ENCODE data around the gene WEE2.
"Not testable (repeated sequence)": the region's sequence is repeated elsewhere in the genome, so short reads cannot be mapped to it uniquely, and the experiment has no call there.

The WEE2 gene

DNA sequence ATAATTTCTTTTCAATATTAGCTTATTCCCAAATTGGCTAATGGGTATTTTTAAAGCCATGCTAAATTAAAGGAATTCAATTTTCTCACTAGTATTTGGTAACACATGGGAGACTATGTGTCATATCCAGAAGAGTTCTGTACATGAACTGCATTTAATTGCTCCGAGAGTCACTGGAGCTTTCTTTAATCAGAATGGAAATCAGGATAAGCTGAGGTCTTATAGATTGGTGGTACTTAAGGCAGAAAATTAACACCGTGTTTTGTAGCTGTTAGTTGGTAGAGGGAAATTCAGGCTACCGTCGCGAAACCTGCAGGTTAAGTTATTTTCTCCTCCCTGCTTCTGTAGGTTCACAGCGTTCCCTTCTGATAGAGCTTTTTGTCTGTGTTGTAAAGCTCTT, at the start of gene WEE2:
WEE2 (plus strand) TSS at position 3 of the 400 bp plus-strand sequence. CDS start 406 bp downstream, outside the sequence.
- DNase-seq = no peak

DNA sequence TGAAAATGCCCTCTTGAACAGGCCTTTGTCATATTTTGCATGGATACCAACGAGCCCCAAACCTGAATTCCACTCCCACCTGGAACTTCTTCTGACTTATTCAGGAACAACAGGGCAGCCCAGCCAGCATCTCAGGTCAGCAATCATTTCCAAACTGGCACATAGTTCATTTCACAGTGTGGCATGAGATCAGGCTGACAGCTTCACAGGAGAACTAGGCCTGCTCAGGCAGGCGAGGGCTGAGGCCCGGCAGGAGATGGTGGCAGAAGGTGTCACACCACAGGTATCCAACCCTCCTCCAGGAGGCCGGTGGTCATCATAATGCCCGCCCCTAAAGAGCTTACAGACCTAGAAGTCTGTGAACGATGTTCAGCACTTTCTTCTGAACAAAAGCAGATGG, 48.7 kb upstream of the WEE2 start:
- DNase-seq = no peak

DNA sequence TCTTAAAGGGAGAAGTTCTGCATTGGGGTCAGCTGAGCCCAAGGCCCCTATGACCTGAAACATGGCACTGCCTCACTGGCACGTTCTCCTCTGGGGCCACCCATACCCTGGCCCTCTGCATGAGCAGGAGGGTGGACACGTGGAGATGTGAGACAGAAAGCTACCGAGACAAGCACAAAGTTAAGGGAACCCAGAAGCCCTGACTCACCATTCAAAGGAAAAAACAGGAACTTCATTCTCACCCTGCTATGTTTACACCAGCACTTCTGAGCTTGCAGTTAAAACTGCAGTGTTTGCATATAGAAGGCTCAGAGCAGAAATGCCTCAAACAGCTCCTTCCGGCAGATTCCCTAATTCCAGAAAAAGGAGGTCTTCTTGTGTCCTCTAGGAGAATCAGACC, 47.9 kb upstream of the WEE2 start:
- no peak for DNase-seq

DNA sequence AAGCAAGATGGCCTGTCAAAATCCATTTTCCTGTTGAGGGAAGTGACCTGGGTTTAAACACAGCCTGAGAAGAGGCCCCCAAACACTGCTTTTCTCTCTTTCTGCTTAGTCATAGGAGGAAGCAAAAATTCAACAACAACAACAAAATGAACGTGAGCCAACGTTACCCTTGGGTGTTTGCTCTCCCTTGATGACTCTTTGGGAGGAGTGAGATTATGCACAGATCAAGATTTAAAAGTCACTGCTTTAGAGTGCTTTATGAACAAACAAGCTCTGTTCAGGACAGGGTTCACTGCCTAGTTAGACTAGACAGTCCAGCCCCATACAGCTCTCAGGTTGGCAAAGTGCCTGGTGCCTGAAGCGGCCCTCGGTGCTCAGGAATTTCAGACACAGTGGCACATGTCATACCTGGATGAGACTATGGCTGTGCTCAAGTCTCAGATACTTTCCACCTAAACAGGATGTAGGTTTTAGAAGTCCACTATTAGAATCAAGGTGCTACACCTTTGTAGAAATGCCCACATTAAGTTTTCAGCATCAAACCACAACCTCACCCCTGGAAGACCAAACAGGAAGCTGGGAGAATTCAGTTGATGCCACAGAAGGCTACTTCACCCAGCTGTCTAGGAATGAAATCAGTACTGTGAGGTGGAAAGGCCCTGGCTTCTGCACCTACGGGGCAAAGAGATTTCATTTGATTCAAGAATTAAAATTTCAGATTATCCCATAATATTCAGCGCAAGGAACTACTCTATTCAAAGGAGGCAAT, 44.9 kb upstream of the WEE2 start:
- no peak for DNase-seq

DNA sequence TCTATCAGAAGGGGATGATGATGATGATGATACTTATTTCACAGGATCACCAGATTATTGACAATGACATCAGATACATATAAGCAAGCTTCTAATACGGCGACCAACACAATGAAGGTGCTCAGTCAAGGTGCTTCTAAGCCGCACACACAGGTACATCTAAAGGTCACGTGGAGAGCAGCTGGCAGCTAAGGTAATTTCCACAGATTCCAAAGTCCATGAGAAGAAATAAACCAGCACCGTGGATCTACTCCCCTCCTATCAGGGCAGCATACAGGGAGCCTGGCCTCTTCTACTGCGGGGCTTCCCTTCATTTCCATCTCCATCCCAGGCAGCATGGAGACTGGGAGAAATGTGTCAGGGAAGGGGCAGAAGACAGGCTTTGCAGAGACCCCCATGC, 43.7 kb upstream of the WEE2 start:
- DNase-seq = no peak

DNA sequence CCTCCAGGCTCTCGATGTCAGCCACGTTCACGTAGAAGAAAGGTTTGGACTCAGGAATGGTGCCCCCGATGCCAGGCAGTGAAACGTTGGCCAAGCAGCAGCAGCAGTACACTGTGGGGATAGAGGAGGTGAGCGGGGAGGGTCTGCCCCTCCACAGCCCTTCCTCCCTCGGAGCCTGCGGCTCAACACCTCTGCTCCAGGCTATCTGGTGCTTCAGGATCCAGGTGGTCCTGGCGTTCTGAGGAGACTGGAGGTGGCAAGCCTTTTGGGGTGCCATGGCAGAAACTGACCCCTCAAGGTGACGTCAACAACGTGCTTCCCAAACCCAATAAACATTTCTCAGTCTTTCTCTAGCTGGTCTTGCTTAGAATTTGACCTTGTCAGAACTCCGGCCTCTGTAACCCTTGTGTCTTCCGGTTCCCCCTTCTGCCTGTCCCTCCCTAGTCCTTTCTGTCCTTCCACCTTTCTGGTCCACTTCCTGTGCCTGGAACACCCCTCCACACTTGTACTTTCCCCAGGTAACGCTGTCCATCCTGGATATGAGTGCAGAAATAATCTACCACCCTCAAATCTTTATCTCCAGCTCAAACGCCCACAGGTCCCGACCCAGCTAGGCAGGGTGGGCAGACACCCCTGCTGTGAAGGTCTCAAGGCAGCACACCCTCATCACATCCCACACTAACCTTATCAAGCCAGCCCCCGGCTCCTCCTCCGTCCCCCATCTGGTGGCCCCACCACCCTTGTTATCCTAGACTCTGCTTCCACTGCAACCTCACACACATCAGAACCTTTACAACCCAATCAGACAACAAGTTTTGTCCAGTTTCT, 42.7 kb upstream of the WEE2 start:
- DNase-seq = no peak

DNA sequence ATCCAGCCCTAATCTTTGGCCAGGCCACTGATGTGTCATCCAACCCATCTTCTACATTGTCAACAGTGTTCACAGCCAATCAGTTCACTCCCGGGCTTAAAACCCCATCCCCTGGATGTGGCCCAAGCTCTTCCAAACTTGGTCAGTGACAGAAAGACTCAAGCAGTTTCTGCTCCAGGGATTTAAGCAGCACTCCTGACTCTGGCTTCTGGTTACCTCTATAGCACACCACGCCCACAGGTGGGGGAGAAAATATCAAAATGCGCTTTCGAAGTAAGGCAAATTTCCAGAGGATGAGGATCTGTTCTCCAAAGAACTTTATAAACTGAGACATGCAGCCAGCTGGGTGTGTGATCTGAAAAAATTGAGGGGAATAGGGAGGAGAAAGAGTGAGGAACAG, 42.1 kb upstream of the WEE2 start:
- no peak for DNase-seq

DNA sequence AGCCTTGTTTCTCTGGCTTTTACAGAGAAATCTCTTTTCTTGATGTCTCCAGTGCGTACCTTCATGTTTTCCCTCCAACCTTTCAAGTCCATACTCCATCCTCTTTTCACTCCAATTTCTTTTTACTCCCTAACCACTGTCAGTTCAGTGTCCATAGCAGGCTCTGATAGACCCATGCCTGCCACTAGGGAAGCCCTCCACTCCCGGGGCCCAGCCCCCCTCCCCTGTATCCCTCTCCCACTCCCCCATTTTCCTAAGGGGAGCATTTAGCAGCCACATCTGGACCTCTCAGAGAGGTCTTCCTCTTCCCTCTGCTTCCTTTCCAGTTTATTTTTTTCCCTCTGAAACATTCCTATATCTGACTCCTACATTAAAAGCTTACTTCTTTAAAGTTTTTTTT, 39.3 kb upstream of the WEE2 start:
- DNase-seq = no peak

DNA sequence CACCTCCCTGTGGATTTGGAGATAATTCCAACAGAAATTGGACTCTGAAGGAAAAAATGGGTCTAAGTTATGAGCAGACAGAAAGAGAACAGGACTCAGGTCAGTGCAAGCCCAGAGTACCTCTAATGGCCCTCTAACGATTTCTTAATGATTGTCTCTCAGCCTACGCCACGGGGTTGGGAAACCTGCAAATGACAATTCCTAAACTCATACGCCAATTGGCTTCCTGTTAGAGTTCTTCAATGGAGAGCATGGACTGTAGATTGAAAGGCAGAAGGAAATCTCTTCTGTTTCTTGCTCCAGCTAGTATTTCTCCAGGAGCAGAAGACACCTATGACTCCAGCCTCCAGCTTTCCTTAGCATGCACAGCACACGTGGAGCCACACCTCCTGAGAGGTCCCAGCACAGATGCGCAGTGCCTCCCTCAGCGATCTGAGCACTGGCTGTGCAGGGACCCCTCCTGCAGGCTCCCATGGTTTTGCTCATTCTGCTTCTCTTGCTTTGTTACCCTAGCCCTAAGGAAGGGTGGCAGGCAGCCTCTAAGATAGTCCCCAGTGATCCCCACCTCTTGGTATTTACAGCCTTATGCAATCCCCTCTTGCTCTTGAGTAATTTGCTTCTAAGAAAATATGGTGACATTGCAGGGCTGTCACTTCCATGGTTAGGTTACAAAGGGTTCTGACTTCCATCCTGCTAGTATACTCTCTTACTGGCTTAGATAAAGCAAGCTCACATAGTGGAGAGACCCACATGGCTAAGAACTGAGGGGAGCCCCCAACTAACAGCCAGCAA, 36.3 kb upstream of the WEE2 start:
- DNase-seq = no peak

DNA sequence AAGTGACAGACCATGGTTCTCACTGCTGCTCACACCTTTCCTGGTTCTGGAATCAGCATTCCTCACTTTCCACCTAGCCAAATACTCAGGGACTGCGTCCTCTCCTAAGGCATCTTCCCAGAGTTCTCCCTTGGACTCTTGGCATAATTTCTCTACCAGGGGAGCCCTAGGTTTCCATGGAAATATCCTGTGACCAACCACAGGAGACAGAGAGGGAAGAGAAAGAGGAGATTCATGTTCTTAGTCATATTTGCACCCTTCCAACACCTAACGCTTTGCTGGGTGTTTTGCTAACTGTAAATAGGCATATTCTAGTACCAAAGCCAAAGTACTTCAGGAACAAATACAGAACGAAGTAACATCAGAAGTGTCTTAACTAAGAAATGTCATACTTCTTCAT, 34.8 kb upstream of the WEE2 start:
- DNase-seq = no peak

DNA sequence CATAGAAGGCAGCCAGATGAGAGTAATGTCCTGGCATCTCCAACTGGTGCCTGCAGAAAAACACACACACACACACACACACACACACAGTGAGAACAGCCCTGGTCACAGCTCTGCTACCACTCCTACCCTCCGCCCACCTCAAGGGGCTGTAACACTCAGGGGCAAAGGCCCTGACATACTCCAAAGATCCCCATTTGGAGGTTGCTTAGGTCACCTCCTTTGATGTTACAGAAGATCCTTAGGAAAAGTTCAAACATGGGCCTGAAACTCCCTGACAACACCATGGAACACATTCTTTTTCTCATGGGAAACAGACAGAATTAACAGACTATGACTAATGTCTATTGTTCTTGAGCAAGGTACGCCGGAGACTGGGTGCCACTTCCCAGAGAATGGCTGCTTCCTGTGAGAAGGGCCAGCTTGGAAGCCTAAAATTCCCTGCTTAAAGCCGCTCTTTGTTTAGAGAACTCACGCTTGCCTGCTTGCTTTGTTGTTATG, 33.9 kb upstream of the WEE2 start:
- no peak for DNase-seq

DNA sequence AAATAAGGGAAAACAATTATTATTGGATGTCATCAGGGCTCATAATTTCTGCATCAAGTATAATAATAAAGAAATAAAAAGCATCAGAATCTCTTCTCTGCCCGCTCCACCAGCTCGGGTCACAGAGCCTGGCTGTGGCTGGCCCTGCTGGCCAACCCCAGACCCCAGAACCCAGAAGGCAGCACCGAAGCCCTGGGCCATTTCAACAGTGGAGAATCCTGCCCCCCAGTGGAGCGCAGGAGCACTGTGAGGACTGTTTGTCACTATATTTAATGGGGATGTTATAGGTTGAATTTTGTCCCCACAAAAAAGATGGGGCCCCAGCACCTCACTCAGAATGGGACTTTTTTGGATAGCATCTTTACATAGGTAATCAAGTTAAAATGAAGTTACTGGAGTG, 33.5 kb upstream of the WEE2 start:
- no peak for DNase-seq

DNA sequence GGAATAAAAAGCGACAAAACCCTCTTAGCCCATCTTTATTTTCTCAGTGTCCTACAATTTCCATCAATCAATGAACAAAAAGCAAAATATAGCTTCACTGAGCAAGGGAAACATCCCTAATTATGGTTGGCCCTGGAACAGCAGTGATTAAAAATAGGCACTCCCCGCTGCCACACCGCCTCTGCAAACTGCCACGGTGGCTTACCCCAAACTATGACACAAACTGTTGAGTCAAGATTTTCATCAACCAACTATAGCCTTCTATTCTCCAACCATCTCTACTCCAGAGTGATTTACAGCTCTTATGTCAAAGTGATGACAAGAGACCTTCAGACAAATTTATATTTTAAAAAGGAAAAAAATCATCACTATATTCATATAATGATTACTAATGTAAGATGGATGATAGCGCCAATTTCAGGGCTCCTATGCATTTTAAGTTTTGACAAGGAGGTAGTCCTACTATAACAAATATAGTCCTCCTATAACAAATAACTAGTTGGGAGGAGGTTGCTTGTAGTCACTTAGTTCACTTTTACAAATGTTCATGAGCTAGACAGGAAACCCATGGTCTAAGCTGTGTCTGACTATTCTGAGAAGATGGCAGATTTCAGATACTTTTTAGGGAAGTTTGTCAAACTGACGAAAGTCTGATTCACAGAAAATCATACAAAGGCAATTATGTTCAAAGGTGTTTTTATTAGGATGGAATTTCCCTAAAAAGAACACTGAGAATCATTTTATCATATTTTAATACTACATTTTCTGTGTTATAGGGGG, 32.5 kb upstream of the WEE2 start:
- no peak for DNase-seq

DNA sequence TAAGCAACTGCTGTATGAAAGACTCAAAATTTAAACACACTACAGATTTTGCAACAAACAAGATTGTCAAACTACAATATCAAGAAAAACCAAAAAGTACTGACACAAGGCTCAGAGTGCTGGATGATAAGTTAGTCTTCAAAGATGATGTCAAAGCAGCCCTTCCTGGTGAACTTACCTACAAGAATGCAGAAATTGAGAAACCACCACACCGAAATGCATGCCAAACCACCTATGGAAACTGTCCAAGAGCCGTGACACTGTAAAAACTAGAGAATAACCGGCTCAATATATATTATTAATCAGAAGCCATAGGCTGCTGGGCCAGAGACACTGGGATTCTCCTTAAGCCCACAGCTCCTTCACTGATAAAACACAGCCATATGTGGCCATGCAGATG, 31.5 kb upstream of the WEE2 start:
- no peak for DNase-seq

DNA sequence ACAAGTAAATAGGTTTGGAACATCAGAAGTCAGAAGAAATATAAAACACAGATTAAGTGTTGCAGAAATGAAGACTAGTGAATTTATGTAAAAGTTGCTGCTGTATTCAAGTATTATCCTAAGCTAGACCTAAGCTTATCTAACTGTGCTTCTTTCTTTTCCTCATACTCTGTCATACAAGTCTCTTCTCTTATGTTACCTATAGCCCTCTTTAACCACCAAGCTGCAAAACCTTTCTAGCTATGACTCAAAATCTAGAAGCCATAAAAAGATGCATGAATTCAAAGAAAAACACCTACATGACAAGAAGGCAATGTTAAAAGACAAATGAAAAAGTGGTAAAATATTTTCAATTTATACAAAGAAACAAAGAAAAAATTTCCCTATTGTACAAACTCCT, 29.1 kb upstream of the WEE2 start:
- no peak for DNase-seq

DNA sequence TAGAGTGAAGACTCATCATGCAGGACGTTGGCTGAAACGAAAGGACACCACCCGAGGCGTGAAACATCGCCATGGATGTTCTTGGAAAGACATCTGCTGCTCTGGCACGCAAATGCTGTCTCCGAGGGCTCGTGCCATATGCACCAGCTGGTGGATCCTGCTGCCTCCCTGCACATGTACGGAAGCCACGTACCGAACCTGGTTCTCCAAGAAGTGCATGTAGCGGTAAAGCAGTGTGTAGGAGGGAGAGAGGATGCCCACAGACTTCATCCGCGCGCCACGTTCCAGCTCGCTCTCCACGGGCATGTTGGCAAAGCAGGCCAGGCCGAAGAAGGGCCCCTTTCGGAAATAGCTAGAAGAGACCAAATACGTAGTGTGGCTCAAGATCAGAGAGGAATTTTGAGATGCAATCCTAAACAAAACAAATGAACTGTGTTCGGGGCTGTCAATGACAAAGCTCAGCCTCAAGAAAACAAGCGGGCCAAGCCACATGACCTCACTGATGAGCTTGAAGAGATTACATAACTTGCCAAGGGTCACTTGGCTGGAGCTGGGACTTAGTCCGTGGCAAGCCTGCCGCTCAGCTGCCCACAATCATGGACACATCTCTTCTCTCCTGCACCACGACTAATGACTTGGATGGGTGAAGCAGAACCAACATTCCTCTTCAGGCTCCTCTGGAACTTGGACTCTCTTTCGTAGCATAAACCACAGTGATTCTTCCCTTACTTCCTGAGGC, 22.7 kb upstream of the WEE2 start:
- DNase-seq = no peak

DNA sequence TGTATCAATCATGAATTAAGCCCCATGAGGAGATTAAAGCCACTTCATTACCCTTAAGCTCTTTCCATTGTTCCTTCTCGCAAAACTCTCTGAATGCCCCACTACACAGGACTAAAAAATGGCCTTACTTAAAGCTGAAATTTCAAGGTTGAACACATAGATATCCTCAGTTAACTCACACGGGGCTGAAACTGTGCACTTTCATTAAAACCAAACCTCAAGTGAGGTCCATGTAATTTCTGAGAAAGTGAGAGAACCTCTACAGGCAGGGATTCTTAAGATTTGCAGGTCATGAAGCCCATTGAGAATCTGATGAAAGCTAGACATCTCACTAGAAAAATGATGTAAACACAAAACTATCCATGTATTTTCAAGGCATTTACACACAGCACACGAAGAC, 22.1 kb upstream of the WEE2 start:
- no peak for DNase-seq

DNA sequence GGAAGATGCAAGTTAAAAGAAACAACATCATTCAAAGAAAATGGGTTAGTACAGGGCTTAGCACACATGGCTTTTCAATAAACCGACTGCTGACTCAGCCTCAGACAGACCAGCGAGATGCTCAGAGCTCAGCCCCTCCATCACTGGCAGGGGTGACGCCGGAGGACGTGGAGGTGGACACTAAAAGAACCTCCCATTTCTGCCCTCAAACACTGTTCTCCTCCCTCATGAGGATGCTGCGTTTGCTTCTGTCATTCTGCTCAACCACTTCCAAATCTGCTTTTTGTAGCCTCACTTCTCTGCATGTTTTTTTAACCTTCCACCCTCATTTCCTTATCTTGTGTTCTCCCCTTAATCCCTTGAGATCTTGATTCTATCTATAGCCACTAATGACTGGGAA, 21.5 kb upstream of the WEE2 start:
- DNase-seq = no peak

DNA sequence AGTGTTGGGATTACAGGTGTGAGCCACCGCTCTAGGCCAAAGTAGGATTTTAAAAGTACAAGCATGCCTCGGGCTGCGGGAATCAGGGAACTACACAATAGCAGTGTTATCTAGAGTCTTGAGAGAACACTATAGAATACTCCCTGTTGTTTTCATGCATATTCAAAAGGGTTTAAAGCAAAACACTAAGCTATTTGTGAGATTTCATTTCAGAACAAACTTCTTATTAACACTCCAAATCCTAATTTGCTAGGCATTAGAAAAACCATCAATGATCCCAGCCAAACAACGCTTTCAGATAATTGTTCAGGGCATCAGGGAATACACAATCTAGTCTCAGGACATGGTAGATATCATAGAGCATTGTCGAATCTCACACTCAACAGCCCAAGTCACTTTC, 20.1 kb upstream of the WEE2 start:
- DNase-seq = no peak

DNA sequence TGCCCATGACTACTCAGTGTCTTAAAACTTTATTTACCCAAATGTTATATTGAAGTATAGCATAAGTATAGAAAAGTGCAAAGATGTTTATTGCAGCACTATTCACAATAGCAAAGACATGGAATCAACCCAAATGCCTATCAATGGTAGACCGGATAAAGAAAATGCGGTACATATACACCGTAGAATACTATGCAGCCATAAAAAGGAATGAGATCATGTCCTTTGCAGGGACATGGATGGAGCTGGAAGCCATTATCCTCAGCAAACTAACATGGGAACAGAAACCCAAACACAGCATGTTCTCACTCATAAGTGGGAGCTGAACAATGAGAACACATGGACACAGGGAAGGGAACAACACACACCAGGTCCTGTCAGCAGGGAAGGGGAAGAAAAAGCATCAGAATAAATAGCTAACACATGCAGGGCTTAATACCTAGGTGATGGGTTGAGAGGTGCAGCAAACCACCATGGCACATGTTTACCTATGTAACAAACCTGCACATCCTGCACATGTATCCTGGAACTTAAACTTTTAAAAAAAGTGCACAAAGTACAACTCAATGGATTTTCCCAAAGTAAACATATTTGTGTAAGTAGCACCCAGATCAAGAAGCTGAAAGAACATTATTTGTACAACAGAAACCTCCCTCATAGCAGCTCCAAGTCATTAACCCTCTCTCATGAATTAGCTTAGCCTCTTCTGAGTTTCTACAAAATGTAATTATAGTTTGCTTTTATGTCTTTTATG, 18.9 kb upstream of the WEE2 start:
- DNase-seq = not testable (repeated sequence)

DNA sequence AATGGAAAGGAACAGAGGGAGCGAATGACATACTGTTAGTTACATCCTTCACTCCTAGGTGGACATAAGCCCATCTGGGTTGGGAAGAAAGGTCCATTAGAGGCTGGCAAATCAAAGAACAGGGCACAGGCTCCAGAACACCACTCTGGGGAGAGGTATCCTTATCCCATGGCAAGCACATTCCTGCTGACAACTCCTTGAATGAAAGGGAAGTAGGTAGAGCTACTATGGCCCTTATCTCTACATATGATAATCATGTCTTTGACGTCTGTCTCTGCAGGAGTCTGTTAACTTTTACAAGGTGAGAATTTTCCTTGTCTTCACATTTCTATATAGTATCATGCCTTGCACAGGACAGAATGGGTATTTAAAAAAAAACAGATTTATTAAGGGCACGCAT, 16.6 kb upstream of the WEE2 start:
- DNase-seq = no peak

Data from KG1 (cell line).